GM19193 (cell line): ENCODE data around the gene EVI2B.

Source experiments
- POLR2A ChIP-seq: IDR thresholded peaks from 4 replicates; pipeline ENCODE4 v1.6.1; 2011; ENCODE audit not compliant: insufficient read depth, insufficient read length; ENCODE audit errors: extremely low read depth

Gene EVI2B

GRCh38 chr17:31313982-31314781, at the start of gene EVI2B:
Gene EVI2B, minus strand, starts transcription at chr17:31314054. Its CDS starts 8,445 bp downstream, at chr17:31305609.
- TF ChIP-seq POLR2A: no peak

- TF ChIP-seq POLR2A: no peak
Measured at GRCh38 chr17:31357839-31358394, 44.1 kb upstream of the EVI2B start.

- no peak for TF ChIP-seq POLR2A
Measured at GRCh38 chr17:31357091-31357490, 43.2 kb upstream of the EVI2B start.

- no peak for TF ChIP-seq POLR2A
Measured at GRCh38 chr17:31355935-31356334, 42.1 kb upstream of the EVI2B start.

- no peak for TF ChIP-seq POLR2A
Measured at GRCh38 chr17:31349454-31349853, 35.6 kb upstream of the EVI2B start.

GRCh38 chr17:31339906-31340661, 26.2 kb upstream of the EVI2B start:
- TF ChIP-seq POLR2A: no peak

- no peak for TF ChIP-seq POLR2A
Measured at GRCh38 chr17:31329221-31329620, 15.4 kb upstream of the EVI2B start.

GRCh38 chr17:31328160-31328535, 14.3 kb upstream of the EVI2B start:
- TF ChIP-seq POLR2A: no peak

- TF ChIP-seq POLR2A: no peak
Measured at GRCh38 chr17:31327534-31328159, 13.8 kb upstream of the EVI2B start.

GRCh38 chr17:31323551-31323950, 9.7 kb upstream of the EVI2B start:
- no peak for TF ChIP-seq POLR2A

- no peak for TF ChIP-seq POLR2A
Measured at GRCh38 chr17:31321966-31322365, 8.1 kb upstream of the EVI2B start.

GRCh38 chr17:31321481-31321880, 7.6 kb upstream of the EVI2B start, which contains the start of gene EVI2A:
Gene EVI2A, minus strand, starts transcription at chr17:31321622. Its CDS starts 2,609 bp downstream, at chr17:31319013.
- TF ChIP-seq POLR2A: peak; percentile 12

GRCh38 chr17:31320791-31321190, 6.9 kb upstream of the EVI2B start:
- no peak for TF ChIP-seq POLR2A

GRCh38 chr17:31320241-31320640, 6.4 kb upstream of the EVI2B start:
- no peak for TF ChIP-seq POLR2A
